Naive thymus-derived CD4-positive, alpha-beta T cell (primary cell): ENCODE results near the gene TNS3. TPM values are rescaled to one million over a fixed set of nuclear protein-coding genes. Genes with fewer than 3 reads are reported as not detected.
"Not testable (repeated sequence)": the region's sequence is repeated elsewhere in the genome, so short reads cannot be mapped to it uniquely, and the experiment has no call there.

Experiments used
- ATAC-seq: fragments of 150-1000 bp; cut with Tn5 transposase; 2 replicates; pipeline ENCODE4 v1.10.0; 2021; ENCODE audit warnings: mild to moderate bottlenecking, moderate library complexity
- CTCF ChIA-PET: fragments of 350-600 bp; sonication (Branson Sonifier 250); formaldehyde crosslinking; loops from one replicate; lab custom pipeline; 2021; ENCODE audit warnings: antibody characterized with exemption; lab: Charles Lee
- POLR2A ChIA-PET: fragments of 350-600 bp; sonication (Branson Sonifier 250); formaldehyde crosslinking; loops from one replicate; lab custom pipeline; 2021; ENCODE audit warnings: antibody characterized with exemption, inconsistent platforms; lab: Charles Lee
- DNase-seq, 9 donors: peaks; one replicate each; pipeline versions ENCODE4 v3.0.0 to v3.0.0-alpha.2; 2020 to 2022; ENCODE audit warnings: mixed read lengths in 1 of 9
- H3K27ac ChIP-seq: one replicate; pipeline ENCODE4 v1.7.0; 2013; ENCODE audit warnings: mild to moderate bottlenecking, low read depth, low read length, moderate library complexity
- H3K27me3 ChIP-seq, 2 donors: one replicate each; pipeline ENCODE4 v1.7.0; 2013; ENCODE audit warnings: low read length in 2 of 2, mild to moderate bottlenecking in 2 of 2, moderate library complexity in 2 of 2; ENCODE audit not compliant: control insufficient read depth in 2 of 2, insufficient read depth in 2 of 2
- H3K36me3 ChIP-seq, 3 experiments: 1 replicate in 2 of 3; 2 replicates in 1 of 3; pipeline ENCODE4 v1.7.0; 2013; ENCODE audit warnings: low read length in 3 of 3, mild to moderate bottlenecking in 3 of 3, moderate library complexity in 1 of 3; ENCODE audit not compliant: insufficient read depth in 3 of 3, control insufficient read depth in 2 of 3
- H3K4me1 ChIP-seq, 2 donors: one replicate each; pipeline ENCODE4 v1.7.0; 2013; ENCODE audit warnings: low read length in 2 of 2, mild to moderate bottlenecking in 2 of 2, moderate library complexity in 1 of 2; ENCODE audit not compliant: control insufficient read depth in 2 of 2, insufficient read depth in 2 of 2
- H3K4me3 ChIP-seq: 2 replicates; pipeline ENCODE4 v1.7.0; 2013; ENCODE audit warnings: mild to moderate bottlenecking, low read length
- H3K9me3 ChIP-seq, 3 experiments: 1 replicate in 2 of 3; 2 replicates in 1 of 3; pipeline ENCODE4 v1.7.0; 2013; ENCODE audit warnings: low read length in 3 of 3; ENCODE audit not compliant: control insufficient read depth in 2 of 3
- H3K27ac Mint-ChIP-seq, 9 donors: one replicate each; pipeline ENCODE4 v1.8.0; 2020 to 2022; ENCODE audit warnings: mixed read lengths in 9 of 9, mild to moderate bottlenecking in 8 of 9, moderate library complexity in 5 of 9, inconsistent platforms in 2 of 9
- H3K27me3 Mint-ChIP-seq, 5 donors: one replicate each; pipeline ENCODE4 v1.8.0; 2021 to 2022; ENCODE audit warnings: mixed read lengths in 5 of 5, mild to moderate bottlenecking in 1 of 5
- H3K36me3 Mint-ChIP-seq, 5 donors: one replicate each; pipeline ENCODE4 v1.8.0; 2020 to 2022; ENCODE audit warnings: mixed read lengths in 5 of 5, mild to moderate bottlenecking in 3 of 5, inconsistent platforms in 1 of 5
- H3K4me1 Mint-ChIP-seq, 7 donors: one replicate each; pipeline ENCODE4 v1.8.0; 2020 to 2022; ENCODE audit warnings: mixed read lengths in 7 of 7, mild to moderate bottlenecking in 3 of 7, inconsistent platforms in 1 of 7
- H3K4me3 Mint-ChIP-seq, 10 donors: one replicate each; pipeline ENCODE4 v1.8.0; 2020 to 2022; ENCODE audit warnings: mild to moderate bottlenecking in 10 of 10, mixed read lengths in 10 of 10, moderate library complexity in 6 of 10, inconsistent platforms in 2 of 10
- H3K9me3 Mint-ChIP-seq, 11 donors: one replicate each; pipeline ENCODE4 v1.8.0; 2020 to 2022; ENCODE audit warnings: mixed read lengths in 11 of 11, mild to moderate bottlenecking in 4 of 11, inconsistent platforms in 1 of 11, moderate library complexity in 1 of 11
- intact Hi-C, 2 donors: fragments of 100-400 bp; cut with micrococcal nuclease; formaldehyde crosslinking; loops; one replicate each; pipeline ENCODE4 v1.15.1; 2023
- polyA plus RNA-seq, 2 donors: library from polyadenylated mRNA; unstranded; fragments of 300-500 nt; fragmentation: Illumina TruSeq; gene quantifications; one replicate each; pipeline ENCODE4 v1.2.3, GENCODE V29; 2021
- total RNA-seq, 6 experiments: library from RNA in 5 of 6; stranded (reverse) in 5 of 6; gene quantifications; 1 replicate in 5 of 6; 2 replicates in 1 of 6; pipeline ENCODE4 v1.2.3 and lab custom pipeline; 2021 to 2026

The TNS3 gene
- total and polyA plus RNA-seq, 7 experiments from 2014 or later = 0.85 to 38.3 (median 2.6) TPM; not detected in 2

- DNase-seq = no peak
- ChIA-PET POLR2A (no interaction called here), CTCF (no interaction called here)
- Mint-ChIP-seq H3K9me3 (peaks cover 0 to 7% (median 0%) of the 10 kb centered on the region in 11 donors), H3K4me1 (no peaks in the 10 kb centered on the region), H3K36me3 (peaks cover 0 to 5% (median 0%) of the 10 kb centered on the region in 5 donors), H3K27me3 (peaks cover 6 to 19% (median 9%) of the 10 kb centered on the region in 5 donors), H3K27ac (no peak overlapping the region), H3K4me3 (no peak overlapping the region)
- Histone ChIP-seq H3K9me3 (no peaks in the 10 kb centered on the region), H3K27ac (no peak overlapping the region), H3K36me3 (no peaks in the 10 kb centered on the region), H3K4me3 (no peak overlapping the region), H3K4me1 (no peaks in the 10 kb centered on the region), H3K27me3 (no peaks in the 10 kb centered on the region)
- intact Hi-C loops = no loop called here
- ATAC-seq = no peak
These were observed 39.9 kb downstream of the TNS3 start for GRCh38 chr7:47542051-47542450.

GRCh38 chr7:47541485-47541884, 40.4 kb downstream of the TNS3 start:
- ATAC-seq = not testable (repeated sequence)

GRCh38 chr7:47540387-47541350, 41.2 kb downstream of the TNS3 start:
- DNase-seq (no peak), ATAC-seq (no peak)
- intact Hi-C loops = no loop called here
- Histone ChIP-seq H3K9me3 (no peaks in the 10 kb centered on the region), H3K27ac (no peak overlapping the region), H3K4me1 (no peaks in the 10 kb centered on the region), H3K27me3 (no peaks in the 10 kb centered on the region), H3K4me3 (no peak overlapping the region), H3K36me3 (no peaks in the 10 kb centered on the region)
- CTCF ChIA-PET = no interaction called here
- Mint-ChIP-seq H3K4me1 (no peaks in the 10 kb centered on the region), H3K9me3 (peaks cover 0 to 7% (median 0%) of the 10 kb centered on the region in 11 donors), H3K27me3 (peaks cover 6 to 19% (median 12%) of the 10 kb centered on the region in 5 donors), H3K4me3 (no peak overlapping the region), H3K27ac (no peak overlapping the region), H3K36me3 (peaks cover 0 to 5% (median 0%) of the 10 kb centered on the region in 5 donors)
- POLR2A ChIA-PET = no interaction called here

More at GRCh38 chr7:47541485-47541884, 40.4 kb downstream of the TNS3 start:
- H3K4me1 ChIP-seq, H3K9me3 Mint-ChIP-seq, H3K36me3 Mint-ChIP-seq, H3K4me1 Mint-ChIP-seq, H3K4me3 ChIP-seq, DNase-seq, H3K4me3 Mint-ChIP-seq, H3K27me3 ChIP-seq, H3K9me3 ChIP-seq, intact Hi-C loops, CTCF ChIA-PET, POLR2A ChIA-PET, H3K27ac Mint-ChIP-seq, H3K27ac ChIP-seq, H3K36me3 ChIP-seq: not testable (repeated sequence)
- H3K27me3 Mint-ChIP-seq = peaks cover 6 to 19% (median 11%) of the 10 kb centered on the region in 5 donors

GRCh38 chr7:47540053-47540386, 41.9 kb downstream of the TNS3 start:
- ATAC-seq (no peak), DNase-seq (no peak)
- POLR2A ChIA-PET = no interaction called here
- Mint-ChIP-seq H3K36me3 (peaks cover 0 to 5% (median 0%) of the 10 kb centered on the region in 5 donors), H3K4me3 (no peak overlapping the region), H3K27me3 (peaks cover 6 to 19% (median 12%) of the 10 kb centered on the region in 5 donors), H3K27ac (no peak overlapping the region), H3K9me3 (peaks cover 0 to 7% (median 0%) of the 10 kb centered on the region in 11 donors), H3K4me1 (no peaks in the 10 kb centered on the region)
- H3K27me3 ChIP-seq = no peaks in the 10 kb centered on the region
- CTCF ChIA-PET = no interaction called here
- H3K27ac ChIP-seq = no peak overlapping the region
- no peaks in the 10 kb centered on the region for H3K4me1 ChIP-seq
- no peak overlapping the region for H3K4me3 ChIP-seq
- H3K9me3 ChIP-seq = no peaks in the 10 kb centered on the region
- no peaks in the 10 kb centered on the region for H3K36me3 ChIP-seq
- intact Hi-C loops = no loop called here

GRCh38 chr7:47539398-47540052, 42.4 kb downstream of the TNS3 start:
- no peak for ATAC-seq
- Mint-ChIP-seq H3K9me3 (peaks cover 0 to 7% (median 0%) of the 10 kb centered on the region in 11 donors), H3K27me3 (peaks cover 6 to 19% (median 12%) of the 10 kb centered on the region in 5 donors), H3K27ac (no peak overlapping the region), H3K4me1 (no peaks in the 10 kb centered on the region), H3K4me3 (no peak overlapping the region), H3K36me3 (peaks cover 0 to 5% (median 0%) of the 10 kb centered on the region in 5 donors)
- H3K4me1 ChIP-seq = no peaks in the 10 kb centered on the region
- no peaks in the 10 kb centered on the region for H3K9me3 ChIP-seq
- no peak overlapping the region for H3K27ac ChIP-seq
- intact Hi-C loops = no loop called here
- H3K27me3 ChIP-seq = no peaks in the 10 kb centered on the region
- CTCF ChIA-PET = no interaction called here
- H3K4me3 ChIP-seq = no peak overlapping the region
- POLR2A ChIA-PET = no interaction called here
- DNase-seq = no peak
- H3K36me3 ChIP-seq = no peaks in the 10 kb centered on the region

- DNase-seq (no peak), ATAC-seq (no peak)
- H3K27me3 ChIP-seq = no peaks in the 10 kb centered on the region
- Mint-ChIP-seq H3K36me3 (peaks cover 0 to 5% (median 0%) of the 10 kb centered on the region in 5 donors), H3K9me3 (peaks cover 0 to 7% (median 0%) of the 10 kb centered on the region in 11 donors), H3K27ac (no peak overlapping the region), H3K4me3 (no peak overlapping the region), H3K4me1 (no peaks in the 10 kb centered on the region), H3K27me3 (peaks cover 6 to 19% (median 12%) of the 10 kb centered on the region in 5 donors)
- ChIA-PET POLR2A (no interaction called here), CTCF (no interaction called here)
- no peak overlapping the region for H3K4me3 ChIP-seq
- H3K9me3 ChIP-seq = no peaks in the 10 kb centered on the region
- H3K27ac ChIP-seq = no peak overlapping the region
- intact Hi-C loops = no loop called here
- no peaks in the 10 kb centered on the region for H3K4me1 ChIP-seq
- no peaks in the 10 kb centered on the region for H3K36me3 ChIP-seq
These were observed 43.0 kb downstream of the TNS3 start for GRCh38 chr7:47538846-47539311.
